Suprapubic skin (tissue), 4 donors: ENCODE data around the gene LMAN1L.
A peak's percentile ranks its signal among the peaks of the same experiment; 100 is the strongest.

Experiments
- CTCF ChIP-seq, 2 donors: fragments of 200-600 bp in 1 of 2; fragments of 450-650 bp in 1 of 2; sonication (generic) in 1 of 2; IDR thresholded peaks; one replicate each; pipeline ENCODE4 v1.5.1; 2016 to 2019; ENCODE audit warnings: antibody characterized with exemption in 2 of 2, mild to moderate bottlenecking in 1 of 2, moderate library complexity in 1 of 2
- EP300 ChIP-seq: sonication (generic); formaldehyde crosslinking; IDR thresholded peaks from one replicate; pipeline ENCODE4 v1.6.1; 2017; ENCODE audit warnings: antibody characterized with exemption
- POLR2A ChIP-seq, 2 donors: fragments of 450-650 bp; IDR thresholded peaks; one replicate each; pipeline ENCODE4 v1.6.1; 2017; ENCODE audit warnings: antibody characterized with exemption in 2 of 2, mild to moderate bottlenecking in 2 of 2, moderate library complexity in 2 of 2
- POLR2AphosphoS5 ChIP-seq, 3 donors: sonication (generic); formaldehyde crosslinking; IDR thresholded peaks; one replicate each; pipeline ENCODE4 v1.6.1; 2017; ENCODE audit warnings: antibody characterized with exemption in 3 of 3

- TF ChIP-seq CTCF (IDR thresholded peaks at IDR 0.05) (peak; percentile 76 to 97), POLR2A (IDR thresholded peaks at IDR 0.05) (peak in 1 of 2 donors; percentile 11), EP300 (no peak), POLR2AphosphoS5 (IDR thresholded peaks at IDR 0.05) (peak in 2 of 3 donors; percentile 19 to 26)
Observed at GRCh38 chr15:74842581-74843444, 30.2 kb downstream of the LMAN1L start, which contains the start of gene ULK3.
